KG1 (cell line): ENCODE data around the gene CCDC13.

Experiments used
- DNase-seq: peaks from one replicate; lab custom pipeline; 2025; lab: John Stamatoyannopoulos, UW

Gene CCDC13

DNA sequence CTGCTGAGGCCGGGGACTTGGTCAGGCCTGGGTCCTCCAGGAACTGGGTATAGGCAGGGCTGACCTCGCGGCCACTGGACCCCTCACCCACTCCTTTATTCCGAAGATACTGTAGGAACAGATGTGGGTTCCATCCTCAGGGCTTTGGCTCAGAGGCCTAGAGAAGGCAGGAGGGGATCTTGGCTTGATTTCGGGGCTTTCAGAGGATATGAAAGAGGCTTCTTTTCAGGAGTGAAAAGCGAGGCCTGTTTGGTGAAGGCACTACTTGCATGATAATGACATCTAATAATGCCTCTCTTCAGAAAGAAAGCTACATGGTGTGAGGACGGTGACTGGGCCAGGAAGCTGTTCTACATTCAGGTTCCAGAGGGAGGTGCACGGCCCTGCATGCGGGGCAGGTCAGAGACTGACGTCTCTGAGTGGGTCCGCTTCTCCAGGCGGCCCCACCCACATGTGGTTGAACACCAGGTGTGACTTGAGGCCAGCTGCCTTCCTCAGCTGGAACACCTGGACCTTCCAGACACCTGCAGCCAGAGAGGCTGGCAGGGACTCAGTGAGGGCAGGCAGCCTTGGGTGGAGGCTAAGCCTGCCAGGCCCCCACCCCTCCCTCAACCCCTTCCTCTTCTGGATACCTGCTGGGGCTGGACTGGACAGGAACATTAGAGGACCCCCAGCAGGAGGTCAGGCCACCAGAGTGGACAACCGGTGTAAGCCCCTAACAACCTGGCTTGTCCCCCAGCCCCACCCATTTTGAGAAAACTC, 39.4 kb downstream of the CCDC13 start:
- no peak for DNase-seq

DNA sequence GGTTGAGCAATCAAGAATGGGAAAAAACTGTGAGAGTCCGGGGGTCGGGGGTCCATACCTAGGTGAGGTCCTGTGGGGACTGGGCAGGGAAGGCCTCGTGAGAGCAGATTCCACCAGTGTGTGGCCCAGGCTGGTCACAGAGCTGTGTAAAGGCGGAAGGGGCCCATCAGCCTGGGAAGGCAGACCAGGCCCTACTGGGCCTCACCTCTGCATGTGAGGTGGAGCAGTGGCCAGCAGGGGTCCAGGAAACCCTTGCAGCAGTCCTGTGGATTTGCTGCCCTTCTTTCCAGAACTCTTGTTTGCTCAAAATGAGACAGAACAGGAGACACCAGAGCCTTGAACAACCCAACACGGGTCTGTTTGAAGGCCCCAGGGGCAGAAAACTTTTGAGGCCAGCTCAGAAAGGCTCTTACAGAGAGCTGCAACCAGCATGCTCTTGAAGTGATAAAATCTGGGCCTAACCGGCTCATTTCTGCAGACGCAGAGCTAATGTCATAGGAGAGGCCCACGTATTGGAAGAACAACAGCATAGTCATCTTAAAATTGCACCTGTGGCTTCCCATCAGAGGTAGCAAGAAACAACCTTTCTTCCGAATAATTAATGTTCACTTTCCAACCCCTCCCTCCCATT, 40.1 kb downstream of the CCDC13 start:
- DNase-seq, result no peak

DNA sequence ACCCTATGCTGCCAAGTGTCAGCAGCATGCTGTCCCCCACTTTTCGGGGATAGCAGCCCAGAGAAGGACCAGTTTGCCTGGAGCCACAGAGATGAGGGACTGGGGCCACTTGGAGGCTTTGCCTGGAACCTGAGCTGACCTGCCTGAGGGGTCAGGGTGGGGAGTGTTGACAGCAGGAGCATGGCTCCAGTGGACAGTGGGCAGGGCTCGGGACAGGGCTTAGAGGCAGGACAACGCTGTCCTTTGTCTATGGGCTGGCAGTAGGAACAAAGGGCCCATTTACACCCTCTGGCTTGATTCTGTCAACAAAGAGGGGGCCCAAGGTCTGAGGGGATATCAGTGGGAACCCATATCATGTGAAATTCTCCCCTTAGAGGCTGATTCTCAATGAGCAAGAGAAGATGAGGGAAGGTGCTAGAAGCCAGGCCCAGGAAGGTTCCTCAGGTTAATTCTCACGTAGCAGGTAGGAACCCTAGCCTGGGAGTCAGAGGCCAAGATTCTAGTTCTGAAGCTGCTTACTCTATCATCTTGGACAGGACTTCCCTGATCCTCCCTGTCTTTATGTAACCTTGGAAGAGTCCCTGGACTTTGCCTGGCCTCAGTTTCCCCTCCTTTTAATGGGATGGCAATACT, 40.7 kb downstream of the CCDC13 start:
- no peak for DNase-seq

GRCh38 chr3:42731476-42732195, 41.4 kb downstream of the CCDC13 start:
- no peak for DNase-seq

- DNase-seq, result no peak
Measured at GRCh38 chr3:42730706-42731420, 42.2 kb downstream of the CCDC13 start.

GRCh38 chr3:42730294-42730693, 42.8 kb downstream of the CCDC13 start:
- DNase-seq, result no peak

DNA sequence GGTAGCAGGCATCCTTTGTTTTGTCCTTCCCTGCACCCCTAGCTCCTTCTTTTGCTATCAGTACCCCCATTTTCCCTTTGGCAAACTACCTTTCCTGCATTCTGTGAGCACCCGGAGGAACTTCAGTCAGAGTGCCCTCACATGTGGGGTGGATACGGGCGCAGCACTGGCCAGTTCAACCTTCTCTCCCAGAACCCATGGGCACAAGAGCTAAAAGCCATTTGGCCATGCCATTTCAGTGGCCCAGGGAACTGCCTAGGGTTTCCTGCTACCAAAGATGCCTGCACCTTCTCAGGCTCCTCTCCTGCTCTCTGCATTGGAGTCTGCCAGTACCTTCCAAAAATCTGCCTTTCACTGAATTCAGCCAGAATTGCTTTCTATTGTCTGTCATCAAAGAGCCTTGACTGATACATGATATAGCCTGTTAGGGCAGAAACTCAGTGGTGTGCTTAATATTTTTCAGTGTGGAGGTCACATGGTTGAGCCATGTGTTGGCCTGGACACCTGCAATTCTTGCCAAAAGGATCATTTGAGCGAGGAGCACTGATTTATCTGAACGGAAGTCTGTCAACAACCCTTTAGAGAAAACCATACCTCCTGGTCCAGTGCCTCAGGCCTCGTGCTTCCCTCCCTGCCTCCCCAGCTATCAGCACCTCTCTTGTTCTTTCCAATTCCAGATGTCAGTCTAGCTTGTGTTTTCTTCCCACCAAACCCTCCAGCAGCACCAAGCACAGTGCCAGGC, 43.5 kb downstream of the CCDC13 start:
- DNase-seq, result no peak

- no peak for DNase-seq
Measured at GRCh38 chr3:42728668-42729364, 44.2 kb downstream of the CCDC13 start.

GRCh38 chr3:42728056-42728455, 45.0 kb downstream of the CCDC13 start:
- DNase-seq, result no peak

- no peak for DNase-seq
Measured at GRCh38 chr3:42725454-42725853, 47.6 kb downstream of the CCDC13 start.

GRCh38 chr3:42723219-42723618, 49.8 kb downstream of the CCDC13 start:
- no peak for DNase-seq
